ENCODE measurements around the gene TPRN. TPM values are rescaled to one million over a fixed set of nuclear protein-coding genes. Genes with fewer than 3 reads are reported as not detected.

TPRN gene
- total and polyA plus RNA-seq, 9 of the 15 experiments (the other 6 are each of a cell fraction or from before 2014, with no cell fraction given), result 0.31 to 31.9 (median 4.4) TPM

GRCh38 chr9:137241490-137242268 lies 41.1 kb upstream of the TPRN start (continued):
- TF ChIP-seq E2F1 (CRISPR knock-in tag; IDR thresholded peaks at IDR 0.05) (no peak), HNRNPLL (IDR thresholded peaks at IDR 0.05; ENCODE audit: low read depth, low read length, poor library complexity, severe bottlenecking) (peak; percentile 14), ZNF398 (CRISPR knock-in tag; IDR thresholded peaks at IDR 0.05) (no peak), SAP30 (IDR thresholded peaks at IDR 0.05; ENCODE audit: borderline replicate concordance, insufficient read depth, low read depth, low read length, poor library complexity, severe bottlenecking) (peak; percentile 21), ATF3 (IDR thresholded peaks at IDR 0.05) (peak; percentile 47), ATF3 (CRISPR knock-in tag; conservative IDR thresholded peaks at IDR 0.05) (0 out of 2 replicates have a peak, but pooled peaks have one; percentile 2), MAX (CRISPR knock-in tag; IDR thresholded peaks at IDR 0.05) (no peak), ZNF140 (CRISPR knock-in tag; IDR thresholded peaks at IDR 0.05) (no peak), RBM39 (optimal IDR thresholded peaks at IDR 0.05; ENCODE audit: low read depth, low read length) (peak; percentile 11), SNIP1 (IDR thresholded peaks at IDR 0.05; ENCODE audit: low read depth) (no peak), NRF1 (conservative IDR thresholded peaks at IDR 0.05 in 1 of 2, IDR thresholded peaks at IDR 0.05 in 1 of 2) (peak; percentile 22 to 27; a peak in 2 of 4 replicates), DEAF1 (CRISPR knock-in tag; IDR thresholded peaks at IDR 0.05) (no peak), POLR2G (IDR thresholded peaks at IDR 0.05; ENCODE audit: low read depth, low read length) (peak; percentile 92), U2AF1 (optimal IDR thresholded peaks at IDR 0.05; ENCODE audit: low read depth, low read length) (peak; percentile 71)
